ENCODE results near the gene FAM217B. TPM values are rescaled to one million over a fixed set of nuclear protein-coding genes. Genes with fewer than 3 reads are reported as not detected.

Gene FAM217B
- total RNA-seq, 2 donors from 2014 or later, result 7.9 to 17.6 TPM

- peaks cover 0 to 12% of the 10 kb centered on the region in 2 donors for H3K4me1 ChIP-seq
- no peaks in the 10 kb centered on the region for H3K9me3 ChIP-seq
- no peaks in the 10 kb centered on the region for H3K27me3 ChIP-seq
- H3K4me3 ChIP-seq, result no peak overlapping the region
- DNase-seq (ENCODE audit: low spot score), result no peak
- no peak for TF ChIP-seq CTCF (IDR thresholded peaks at IDR 0.05)
- H3K36me3 ChIP-seq, result no peaks in the 10 kb centered on the region
- H3K27ac ChIP-seq, result no peak overlapping the region
Measured at GRCh38 chr20:59996108-59996507, 55.9 kb downstream of the FAM217B start.

GRCh38 chr20:59997896-59998295, 57.7 kb downstream of the FAM217B start:
- Histone ChIP-seq H3K27me3 (no peaks in the 10 kb centered on the region), H3K4me3 (no peak overlapping the region), H3K4me1 (peaks cover 0 to 12% of the 10 kb centered on the region in 2 donors), H3K36me3 (no peaks in the 10 kb centered on the region), H3K27ac (no peak overlapping the region), H3K9me3 (no peaks in the 10 kb centered on the region)
- DNase-seq (ENCODE audit: low spot score), result no peak
- no peak for TF ChIP-seq CTCF (IDR thresholded peaks at IDR 0.05)

Other genes starting within 250 kb of the FAM217B start
- under 1 TPM; 0.56 to 0.79 TPM for gene SYCP2, start 6.8 kb upstream of the FAM217B start, total RNA-seq
- gene PPP1R3D, start 84 bp upstream of the FAM217B start, total RNA-seq, result 1 to 10 TPM; 6.9 to 7.9 TPM
- gene CDH26, start 18.0 kb downstream of the FAM217B start, total RNA-seq, result 1 to 10 TPM in 1 of 2 donors, under 1 TPM in 1; 0.43 to 1.3 TPM

Data from right atrium auricular region (tissue), 2 donors.